SK-N-SH (cell line): Measurements from ENCODE around the gene PRR22.

ENCODE experiments used
- FOXM1 ChIP-seq: IDR thresholded peaks from 2 replicates; pipeline ENCODE4 v1.4.0; 2012; ENCODE audit warnings: low read depth, mild to moderate bottlenecking
- MXI1 ChIP-seq: IDR thresholded peaks from 2 replicates; pipeline ENCODE4 v1.6.1; 2012; ENCODE audit warnings: mild to moderate bottlenecking, low read depth, low read length, improper control_type of control experiment
- POLR2AphosphoS5 ChIP-seq: IDR thresholded peaks from 2 replicates; pipeline ENCODE4 v1.6.1; 2012; ENCODE audit warnings: low read depth, low read length
- RCOR1 ChIP-seq: fragments of 150-350 bp; IDR thresholded peaks from 2 replicates; pipeline ENCODE4 v1.6.1; 2017; ENCODE audit warnings: antibody characterized with exemption, low read length
- SIN3A ChIP-seq: IDR thresholded peaks from 2 replicates; pipeline ENCODE4 v1.6.1; 2012; ENCODE audit warnings: low read depth, mild to moderate bottlenecking, low read length, moderate library complexity, borderline replicate concordance
- TEAD4 ChIP-seq: IDR thresholded peaks from 2 replicates; pipeline ENCODE4 v1.4.0; 2012; ENCODE audit warnings: mild to moderate bottlenecking, borderline replicate concordance; ENCODE audit not compliant: insufficient read depth
- TF ChIP-seq, protein P1 (sequence below): fragments of 200-600 bp; sonication (generic); IDR thresholded peaks from 2 replicates; pipeline ENCODE4 v1.6.1; 2017; ENCODE audit warnings: antibody characterized with exemption, mild to moderate bottlenecking, moderate library complexity

DNA sequence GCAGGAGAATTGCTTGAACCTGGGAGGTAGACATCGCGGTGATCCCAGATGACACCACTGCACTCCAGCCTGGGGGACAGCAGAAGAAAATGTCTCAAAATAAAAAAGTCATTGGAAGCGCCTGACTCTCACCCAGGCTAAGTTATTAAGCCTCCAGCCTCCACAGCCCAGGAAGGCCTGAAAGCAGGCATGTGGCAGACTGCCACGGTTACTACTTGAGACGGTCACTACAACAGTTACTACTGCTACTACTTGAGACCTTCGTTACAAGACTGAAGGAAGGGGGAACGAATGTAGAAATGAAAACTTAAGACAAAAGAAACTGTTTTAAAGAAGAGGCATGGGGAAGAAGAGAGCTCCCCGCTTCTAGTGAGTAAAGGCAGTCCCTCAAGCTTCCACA lies 9.6 kb downstream of the PRR22 start:
- TF ChIP-seq, protein P1, sequence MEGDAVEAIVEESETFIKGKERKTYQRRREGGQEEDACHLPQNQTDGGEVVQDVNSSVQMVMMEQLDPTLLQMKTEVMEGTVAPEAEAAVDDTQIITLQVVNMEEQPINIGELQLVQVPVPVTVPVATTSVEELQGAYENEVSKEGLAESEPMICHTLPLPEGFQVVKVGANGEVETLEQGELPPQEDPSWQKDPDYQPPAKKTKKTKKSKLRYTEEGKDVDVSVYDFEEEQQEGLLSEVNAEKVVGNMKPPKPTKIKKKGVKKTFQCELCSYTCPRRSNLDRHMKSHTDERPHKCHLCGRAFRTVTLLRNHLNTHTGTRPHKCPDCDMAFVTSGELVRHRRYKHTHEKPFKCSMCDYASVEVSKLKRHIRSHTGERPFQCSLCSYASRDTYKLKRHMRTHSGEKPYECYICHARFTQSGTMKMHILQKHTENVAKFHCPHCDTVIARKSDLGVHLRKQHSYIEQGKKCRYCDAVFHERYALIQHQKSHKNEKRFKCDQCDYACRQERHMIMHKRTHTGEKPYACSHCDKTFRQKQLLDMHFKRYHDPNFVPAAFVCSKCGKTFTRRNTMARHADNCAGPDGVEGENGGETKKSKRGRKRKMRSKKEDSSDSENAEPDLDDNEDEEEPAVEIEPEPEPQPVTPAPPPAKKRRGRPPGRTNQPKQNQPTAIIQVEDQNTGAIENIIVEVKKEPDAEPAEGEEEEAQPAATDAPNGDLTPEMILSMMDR, result no peak
- TF ChIP-seq TEAD4, result no peak
- TF ChIP-seq POLR2AphosphoS5, result no peak
- TF ChIP-seq RCOR1, result no peak
- TF ChIP-seq MXI1, result no peak
- no peak for TF ChIP-seq SIN3A
- no peak for TF ChIP-seq FOXM1
